NCI-H1092 treated with DMSO at 0.1 percent for 48 hours (cell line): ENCODE data around the gene MAL.

Experiments used
- DNase-seq: peaks from one replicate; lab custom pipeline; 2025; lab: John Stamatoyannopoulos, UW

The MAL gene

DNA sequence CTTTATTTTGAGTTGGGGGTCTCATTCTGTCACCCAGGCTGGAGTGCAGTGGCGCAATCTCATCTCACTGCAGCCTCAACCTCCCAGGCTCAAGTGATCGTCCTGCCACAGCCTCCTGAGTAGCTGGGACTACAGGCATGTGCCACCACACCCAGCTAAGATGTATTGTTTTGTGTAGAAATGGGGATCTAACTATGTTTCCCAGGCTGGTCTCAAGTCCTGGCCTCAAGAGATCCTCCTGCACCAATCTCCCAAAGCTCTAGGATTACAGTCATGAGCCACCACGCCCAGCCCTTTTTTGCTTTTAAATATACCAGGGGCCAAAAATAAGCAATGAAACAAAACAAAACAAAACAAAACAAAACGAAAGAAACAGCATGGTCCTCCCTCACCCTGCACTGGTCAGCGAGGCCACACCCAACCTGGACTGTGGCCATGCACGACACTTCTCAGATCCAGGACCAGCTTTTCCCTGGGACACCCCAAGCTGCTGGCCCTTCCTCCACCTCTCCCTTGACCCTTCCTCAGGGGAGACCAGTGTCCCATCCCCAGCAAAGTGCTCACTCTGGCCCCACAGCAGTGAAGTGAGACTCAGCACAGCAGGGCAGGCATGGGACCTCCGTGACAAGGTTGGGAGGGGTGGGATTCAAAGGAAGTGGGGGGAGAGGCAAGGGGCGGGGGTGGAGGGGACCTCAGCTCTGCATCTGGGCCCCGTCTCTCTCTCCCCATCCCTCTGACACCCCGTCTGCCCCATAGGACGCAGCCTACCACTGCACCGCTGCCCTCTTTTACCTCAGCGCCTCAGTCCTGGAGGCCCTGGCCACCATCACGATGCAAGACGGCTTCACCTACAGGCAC is 23.5 kb downstream of the MAL start:
- DNase-seq: no peak

DNA sequence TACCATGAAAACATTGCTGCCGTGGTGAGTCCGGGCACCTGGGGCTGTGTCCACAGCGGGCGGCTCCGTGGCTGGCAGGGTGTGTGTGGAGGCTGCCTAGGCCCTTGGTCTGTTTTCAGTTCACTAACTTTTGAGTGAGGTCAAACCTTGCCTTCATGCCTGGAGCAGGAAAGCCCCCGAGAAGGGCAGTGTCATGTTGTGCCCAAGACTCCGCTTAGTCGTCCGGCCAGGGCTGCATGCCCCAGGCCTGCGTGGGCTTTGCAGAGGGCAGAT is 24.1 kb downstream of the MAL start:
- no peak for DNase-seq

DNA sequence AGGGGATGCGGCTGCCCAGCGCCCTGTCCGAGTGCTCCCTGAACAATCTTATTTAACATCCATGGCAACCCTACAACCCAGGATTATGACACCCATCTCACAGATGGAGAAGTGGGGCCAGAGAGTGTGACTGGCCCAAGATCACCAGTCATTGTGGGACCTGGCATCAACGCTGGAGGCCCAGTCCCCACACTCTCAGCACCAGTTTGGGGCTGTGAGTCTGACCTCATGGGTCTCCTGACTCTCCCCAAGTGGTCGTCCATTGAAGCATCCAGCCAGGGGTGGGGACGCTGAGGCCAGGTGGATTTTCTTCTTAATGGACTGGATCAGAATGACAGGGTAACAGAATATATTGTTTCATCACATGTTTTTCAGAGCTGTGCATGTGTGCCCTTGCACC is 24.5 kb downstream of the MAL start:
- no peak for DNase-seq

DNA sequence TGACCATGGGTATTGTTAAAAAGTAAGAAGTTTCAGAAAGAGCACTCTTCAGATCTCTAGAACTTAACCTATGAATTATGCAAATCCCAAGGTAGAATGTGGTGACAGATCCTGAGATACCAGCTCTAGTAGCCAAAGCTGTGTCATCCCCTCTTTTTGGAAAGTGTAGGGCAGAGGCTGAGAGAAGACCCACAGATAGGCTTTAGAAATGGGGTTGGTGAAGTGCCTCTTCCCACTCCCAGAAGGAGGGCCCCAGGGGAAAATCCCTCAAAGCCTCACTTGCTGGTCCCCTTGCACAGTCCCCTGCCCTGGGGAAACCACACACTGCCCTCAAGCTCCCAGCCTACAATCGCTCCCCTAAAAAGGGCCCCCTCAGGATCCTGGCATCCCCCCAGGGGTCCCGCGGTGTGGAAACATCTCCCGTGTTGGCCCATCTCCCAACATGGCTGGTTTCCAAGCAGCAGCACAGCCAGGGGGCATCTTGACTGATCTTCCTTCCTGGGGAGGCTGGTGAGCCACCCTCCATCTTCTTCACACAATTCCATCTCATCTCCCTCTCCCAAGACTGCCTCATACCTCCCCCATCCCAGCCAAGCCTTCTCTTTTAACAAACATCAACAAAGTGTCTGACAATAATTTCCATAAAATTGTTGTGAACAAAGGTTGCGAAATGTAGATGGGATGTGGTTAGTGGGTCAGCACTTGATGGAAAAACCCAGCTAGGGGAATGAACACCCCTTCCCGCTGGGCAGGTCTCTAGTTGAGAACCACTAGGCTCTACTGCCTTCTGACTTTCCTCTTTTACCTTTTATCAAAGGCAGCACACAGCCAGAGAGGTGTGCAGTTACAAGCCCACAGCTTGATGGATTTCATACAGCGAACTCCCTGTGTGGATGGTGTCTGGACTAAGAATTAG is 25.1 kb downstream of the MAL start:
- no peak for DNase-seq

DNA sequence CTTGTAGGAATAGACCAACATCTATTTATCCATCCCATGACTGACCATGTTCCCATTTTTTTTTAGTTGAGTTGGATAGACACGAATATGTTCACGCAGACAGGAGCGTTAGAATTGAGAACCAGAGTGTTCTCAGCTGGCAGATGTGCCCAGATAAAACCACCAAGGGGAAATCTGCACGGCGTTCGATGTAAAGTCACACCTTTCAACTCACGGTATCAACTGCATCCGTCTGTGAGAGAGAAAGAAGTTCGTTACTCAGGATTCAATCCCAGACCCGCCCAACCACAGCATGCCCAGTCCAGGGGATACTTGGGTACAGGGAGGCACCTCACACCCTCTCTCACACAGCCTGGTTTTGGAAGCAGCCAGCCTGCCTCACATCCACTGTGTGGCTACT is 26.1 kb downstream of the MAL start:
- no peak for DNase-seq

DNA sequence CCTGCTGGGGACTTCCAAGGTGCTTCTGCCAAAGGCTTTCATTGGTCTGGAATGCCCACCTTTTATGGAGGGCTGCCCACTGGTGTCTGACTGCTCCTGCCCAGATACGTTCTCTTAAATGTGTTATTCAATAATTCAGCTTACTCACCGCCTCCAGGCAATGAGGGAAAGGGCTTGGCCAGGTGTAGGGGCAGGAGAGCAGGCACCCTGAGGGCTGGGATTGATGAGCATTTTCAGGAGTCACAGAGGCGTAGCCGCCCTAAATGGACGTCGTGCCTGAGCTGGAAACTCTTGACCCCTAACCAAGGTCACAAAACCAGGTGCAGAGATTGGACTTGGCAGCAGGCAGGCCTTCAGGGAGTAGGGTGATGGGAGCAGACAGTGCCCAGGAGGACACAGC is 26.8 kb downstream of the MAL start:
- no peak for DNase-seq

DNA sequence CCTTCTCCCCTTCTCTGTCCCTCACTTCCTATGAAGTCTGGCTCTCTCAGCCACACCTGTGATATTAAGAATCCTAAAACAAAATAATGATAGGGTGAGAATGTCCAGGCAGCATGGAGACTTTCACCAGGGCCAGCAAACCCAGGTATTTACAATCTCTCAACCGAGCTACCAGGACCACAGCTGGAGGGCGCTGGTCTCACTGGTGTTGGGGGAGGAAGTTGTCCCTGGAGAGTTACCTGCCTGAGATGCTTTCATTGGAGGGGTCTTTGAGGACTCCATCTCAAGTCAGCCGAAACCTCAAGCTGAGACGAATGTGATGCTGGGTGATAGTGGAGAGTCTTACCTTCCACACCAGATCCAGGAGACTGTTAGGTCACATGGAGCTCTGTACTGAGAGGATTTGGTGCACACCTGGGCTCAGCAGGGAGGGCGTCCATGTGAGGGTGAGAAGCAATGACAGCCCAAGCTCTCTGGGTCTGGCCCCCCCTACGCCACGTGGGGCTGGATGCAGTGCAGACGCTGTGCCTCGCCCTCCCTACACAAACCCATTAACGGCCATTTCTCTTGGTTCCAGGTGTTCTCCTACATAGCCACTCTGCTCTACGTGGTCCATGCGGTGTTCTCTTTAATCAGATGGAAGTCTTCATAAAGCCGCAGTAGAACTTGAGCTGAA is 27.4 kb downstream of the MAL start:
- no peak for DNase-seq

DNA sequence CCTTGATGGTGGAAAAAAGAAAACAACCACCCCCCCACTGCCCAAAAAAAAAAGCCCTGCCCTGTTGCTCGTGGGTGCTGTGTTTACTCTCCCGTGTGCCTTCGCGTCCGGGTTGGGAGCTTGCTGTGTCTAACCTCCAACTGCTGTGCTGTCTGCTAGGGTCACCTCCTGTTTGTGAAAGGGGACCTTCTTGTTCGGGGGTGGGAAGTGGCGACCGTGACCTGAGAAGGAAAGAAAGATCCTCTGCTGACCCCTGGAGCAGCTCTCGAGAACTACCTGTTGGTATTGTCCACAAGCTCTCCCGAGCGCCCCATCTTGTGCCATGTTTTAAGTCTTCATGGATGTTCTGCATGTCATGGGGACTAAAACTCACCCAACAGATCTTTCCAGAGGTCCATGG is 28.0 kb downstream of the MAL start:
- no peak for DNase-seq

DNA sequence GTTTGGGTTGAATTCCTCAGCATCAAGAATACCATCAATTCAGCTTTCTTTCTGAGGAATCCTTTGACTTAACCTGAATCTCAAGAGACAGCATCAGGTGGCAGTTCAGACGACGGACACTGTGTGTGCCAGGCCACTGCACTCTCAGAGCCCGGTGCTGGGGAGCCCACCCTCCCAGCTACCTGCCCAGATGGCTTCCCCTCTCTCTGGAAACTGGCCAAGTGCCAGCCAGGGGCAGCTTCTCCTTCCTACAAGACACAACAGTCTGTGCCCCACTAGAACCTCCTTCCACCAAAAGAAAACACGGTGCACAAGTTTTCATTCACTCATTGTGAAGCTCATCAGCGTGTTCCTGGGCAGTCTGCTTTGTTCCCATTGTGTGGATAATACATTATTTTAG is 28.5 kb downstream of the MAL start:
- no peak for DNase-seq

DNA sequence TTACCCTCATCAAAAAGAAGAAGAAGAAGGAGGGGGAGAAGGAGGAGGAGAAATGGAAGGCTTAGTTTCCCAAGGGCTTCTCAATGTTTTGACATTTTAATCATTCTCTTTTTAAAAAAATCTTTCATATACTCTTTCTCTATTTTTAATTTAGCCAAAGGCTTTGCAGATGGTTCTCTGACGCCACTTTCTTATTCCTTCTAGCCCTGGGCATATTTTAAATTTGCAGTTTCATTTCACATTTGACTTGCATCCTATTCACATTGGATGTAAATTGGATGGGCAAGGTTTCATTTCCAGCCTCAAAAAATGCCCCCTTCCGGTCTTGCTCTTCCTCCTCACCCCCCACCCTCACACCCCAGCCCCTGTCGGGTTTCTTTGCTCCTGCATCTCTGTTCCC is 29.8 kb downstream of the MAL start:
- no peak for DNase-seq

DNA sequence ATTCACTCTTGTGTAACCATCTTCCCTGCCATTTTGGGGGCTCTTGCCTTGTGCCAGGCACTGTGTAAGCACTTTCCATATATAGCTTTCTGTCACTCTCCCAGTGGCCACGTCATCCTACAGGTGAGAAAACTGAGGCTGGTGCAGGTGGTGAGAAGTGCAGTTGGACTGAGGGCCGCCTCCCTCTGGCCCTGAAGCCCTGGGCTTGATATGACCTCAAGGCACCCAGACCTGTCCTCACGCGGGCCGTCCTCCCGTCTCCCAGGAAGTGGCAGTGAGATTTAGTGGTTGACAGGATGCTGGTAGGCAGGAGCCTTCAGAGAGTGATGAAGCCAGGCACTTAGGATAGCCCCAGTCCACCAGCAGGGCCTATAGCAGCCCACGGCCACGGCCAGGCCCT is 30.5 kb downstream of the MAL start:
- DNase-seq: no peak

DNA sequence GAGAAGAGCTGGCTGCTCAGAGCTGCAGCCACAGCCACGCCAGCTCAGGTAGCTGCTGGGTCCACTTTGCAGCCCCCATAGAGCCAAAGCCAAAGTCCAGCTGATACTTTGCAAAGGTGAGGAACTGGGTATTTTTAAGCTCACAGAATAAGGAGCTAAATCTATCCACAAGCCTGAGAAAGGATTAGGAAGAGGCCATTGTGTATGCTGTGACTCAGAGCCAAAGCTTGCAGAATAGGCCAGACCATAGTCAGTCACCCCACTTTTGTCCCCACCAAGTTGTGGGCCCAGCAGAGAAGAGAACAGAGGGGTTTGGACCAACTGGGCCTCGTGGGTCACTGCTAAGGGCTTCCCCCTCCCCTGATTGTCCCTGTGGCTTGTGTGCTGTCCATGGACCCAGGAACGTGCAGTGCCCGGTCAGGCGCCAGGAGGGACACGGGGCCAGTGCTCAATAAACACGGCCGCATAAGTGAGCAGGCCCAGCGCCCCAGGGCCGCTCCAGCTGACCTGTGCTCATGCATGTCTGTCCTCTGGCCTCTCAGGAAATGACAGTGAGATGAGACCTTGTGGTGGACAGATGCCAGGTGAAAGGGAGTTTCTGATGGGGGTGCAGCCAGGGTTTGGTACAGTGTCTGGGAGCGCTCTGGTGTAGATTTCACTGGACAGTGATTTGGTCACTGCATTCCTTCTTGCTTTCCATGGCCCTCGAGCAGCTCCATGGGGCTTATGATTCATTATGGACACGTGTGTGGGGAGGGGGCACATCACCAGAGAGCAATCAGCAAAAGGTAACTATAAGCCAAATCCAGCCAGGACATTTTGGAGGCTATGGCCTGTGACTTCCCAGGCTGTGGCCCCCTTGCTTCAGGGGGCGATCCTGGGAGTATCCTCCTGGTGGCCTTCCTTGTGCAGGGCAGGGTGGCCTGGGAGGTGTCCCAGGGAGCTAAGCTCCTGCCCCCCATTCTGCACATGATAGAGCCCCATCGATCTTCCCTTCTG is 31.3 kb downstream of the MAL start:
- DNase-seq: no peak

DNA sequence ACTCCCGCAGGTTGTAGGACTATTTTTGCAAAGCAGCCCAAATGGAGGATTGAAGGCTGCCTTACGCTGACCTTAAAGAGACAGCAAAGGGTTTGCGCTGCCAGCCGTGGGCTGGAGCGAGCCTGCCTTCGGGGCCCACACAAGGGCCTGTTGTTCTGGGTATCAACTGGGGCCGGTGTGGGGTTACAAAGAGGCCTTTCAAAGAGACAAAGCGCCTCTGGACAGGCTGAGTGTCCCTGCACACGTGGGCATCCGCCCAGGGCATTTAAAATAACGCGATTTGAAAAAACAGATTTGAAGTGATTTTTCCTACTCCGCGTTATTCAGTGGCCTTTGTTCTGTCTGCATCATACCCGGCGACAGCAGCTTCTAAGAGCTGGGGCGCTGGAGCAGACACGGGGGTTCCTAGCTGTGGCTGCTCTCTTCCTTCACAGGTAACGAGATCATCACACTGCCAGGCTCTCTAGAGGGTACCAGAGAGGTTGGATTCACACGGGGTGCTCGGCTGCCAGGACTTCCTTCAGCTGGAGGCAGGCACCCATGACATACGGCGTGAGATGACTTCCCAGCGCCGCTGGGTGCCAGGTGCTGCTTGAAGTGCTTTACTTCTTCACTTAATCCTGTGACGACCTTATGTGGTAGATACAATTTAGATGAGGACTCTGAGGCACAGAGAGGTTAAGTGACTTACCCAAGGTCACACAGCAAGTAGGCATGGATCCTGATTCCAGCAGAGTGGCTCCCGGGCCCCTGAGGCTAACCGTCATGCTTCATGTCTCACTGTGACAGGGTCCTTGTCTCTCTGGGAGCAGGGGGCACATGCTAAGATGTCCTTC is 32.2 kb downstream of the MAL start:
- DNase-seq: no peak

DNA sequence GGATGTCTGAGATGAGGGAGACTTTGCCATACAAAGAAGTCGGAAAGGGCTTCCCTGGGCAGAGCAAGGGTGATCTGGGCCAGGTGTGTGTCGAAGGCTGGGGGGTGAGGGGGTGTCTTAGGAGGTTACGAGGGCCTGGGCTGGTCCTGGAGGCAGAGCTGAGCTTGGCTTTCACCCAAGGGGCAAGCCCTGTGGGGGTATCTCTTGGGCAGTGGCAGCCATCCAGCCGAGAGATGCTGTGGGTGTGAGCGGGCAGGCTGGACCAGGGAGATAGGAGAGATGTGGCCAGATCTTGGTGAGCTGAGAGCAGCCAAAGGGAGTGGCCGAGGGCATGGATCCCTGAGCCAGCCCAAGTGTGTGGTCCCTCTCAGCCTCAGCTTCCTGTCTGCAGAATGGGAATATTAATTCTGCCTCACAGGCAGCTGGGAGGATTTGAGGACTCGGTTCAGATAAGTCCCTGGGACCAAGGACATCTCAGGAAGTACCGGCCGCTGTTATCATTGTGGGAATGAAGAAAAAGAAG is 33.0 kb downstream of the MAL start:
- DNase-seq: no peak

DNA sequence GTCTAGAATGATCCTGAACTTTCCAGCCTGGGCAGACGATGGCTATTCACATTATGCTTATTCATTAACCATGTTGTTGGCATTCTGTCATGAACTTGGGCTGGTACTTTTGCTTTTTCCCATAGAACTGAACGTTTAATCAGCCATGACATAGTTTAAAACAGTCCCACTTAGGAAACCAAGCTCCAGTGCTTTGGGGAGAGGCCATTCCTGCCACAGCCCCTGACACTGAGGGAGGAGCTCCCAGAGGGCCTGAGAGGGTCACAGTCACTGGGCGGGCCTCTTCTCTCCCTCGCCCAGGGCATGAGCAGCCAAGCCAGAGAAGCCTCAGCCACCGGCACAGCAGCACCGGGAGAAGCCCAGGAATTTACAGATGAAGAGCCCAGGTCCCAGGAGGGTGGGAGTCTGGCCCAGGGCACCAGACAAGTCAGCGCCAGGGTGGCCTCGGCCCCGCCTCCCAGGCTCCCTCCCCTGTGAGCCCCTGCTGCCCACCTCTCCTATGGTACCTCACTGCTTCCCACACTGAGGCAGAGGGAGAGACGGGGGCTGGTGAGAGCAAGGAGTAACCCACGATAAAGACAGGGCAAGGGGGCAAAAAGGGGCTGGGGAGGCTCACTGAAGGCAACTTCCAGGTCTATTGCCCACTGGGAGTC is 33.6 kb downstream of the MAL start:
- no peak for DNase-seq

DNA sequence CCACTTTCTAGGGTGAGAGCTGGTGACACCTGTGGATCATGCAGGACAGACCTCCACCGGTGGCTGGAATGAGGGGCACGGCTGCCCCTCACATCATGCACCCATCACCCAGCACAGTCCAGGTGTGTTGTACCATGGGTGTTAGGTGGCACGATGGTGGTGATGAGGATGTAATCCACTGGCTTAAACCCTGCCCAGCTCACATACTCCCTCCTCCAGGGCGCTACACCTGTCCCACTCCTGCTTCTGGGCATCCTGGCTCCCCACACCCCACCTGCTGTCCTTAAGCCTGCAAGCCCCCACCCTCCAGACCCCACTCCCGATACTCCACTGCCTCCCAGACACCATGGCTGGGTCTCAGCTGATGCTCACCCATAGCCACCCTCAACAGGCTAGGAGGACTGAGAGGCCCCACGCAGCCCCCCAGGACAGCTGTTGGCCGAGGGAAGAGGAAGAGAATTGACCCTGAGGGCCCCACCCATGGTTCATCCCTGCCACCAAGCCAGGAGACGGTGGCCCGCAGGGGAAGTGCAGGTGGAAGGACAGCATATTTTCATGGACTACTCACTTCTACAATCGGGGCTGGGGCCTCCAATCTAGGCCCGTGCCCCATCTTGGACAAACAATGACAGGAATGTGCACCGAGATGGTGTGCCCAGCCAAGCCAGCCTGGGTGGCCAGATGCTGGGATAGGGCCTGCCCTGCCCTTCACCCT is 34.3 kb downstream of the MAL start:
- DNase-seq: no peak

DNA sequence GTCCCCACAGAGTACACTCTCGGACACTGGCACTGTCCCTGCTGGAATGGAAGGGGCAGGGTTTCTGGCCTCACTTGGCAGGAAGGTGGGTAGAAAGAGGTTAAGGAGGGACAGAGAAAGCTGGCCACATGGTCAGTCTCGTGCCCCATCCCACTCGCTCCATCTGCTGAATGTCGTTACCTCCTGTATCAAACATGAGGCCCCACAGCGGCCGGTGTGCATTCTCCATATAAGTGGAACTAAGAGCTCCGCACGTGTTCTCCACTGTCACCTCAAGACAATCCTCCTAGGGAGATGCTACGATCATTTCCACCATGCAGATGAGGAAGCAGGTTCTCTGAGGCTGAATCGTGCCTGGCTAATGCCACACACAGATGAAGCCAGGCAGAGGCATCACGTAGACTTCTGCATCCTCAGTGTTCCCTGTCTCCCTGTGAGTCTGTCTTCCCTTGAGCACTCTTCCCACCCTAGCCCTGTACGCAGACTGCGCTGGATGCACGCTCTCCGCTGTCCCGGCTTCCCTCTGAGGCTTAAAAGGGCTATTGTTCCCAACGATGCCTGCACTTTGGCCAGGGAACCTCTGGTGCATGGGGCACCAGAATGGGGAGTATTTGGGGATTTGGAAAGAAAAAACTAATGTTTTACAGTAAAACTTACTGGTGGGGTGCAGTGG is 35.1 kb downstream of the MAL start:
- DNase-seq: no peak

DNA sequence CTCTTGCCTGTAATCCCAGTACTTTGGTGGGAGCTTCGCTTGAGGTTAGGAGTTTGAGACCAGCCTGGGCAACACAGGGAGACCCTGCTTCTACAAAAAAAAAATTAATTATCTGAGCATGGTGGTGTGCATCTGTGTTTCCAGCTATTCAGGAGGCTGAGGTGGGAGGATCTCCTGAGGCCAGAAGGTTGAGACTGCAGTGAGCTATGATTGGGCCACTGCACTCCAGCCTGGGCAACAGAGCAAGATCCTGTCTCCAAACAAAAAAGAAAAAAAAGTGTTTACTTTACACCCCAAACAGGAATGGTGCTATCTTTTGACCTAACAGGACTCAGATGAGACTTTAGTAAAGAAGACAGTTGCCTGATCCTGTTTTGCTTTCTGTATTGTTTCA is 35.6 kb downstream of the MAL start:
- no peak for DNase-seq
